Progenitor cell of endocrine pancreas (in vitro differentiated cells): ENCODE results near the gene HES4. TPM values are rescaled to one million over a fixed set of nuclear protein-coding genes. Genes with fewer than 3 reads are reported as not detected.
"Not testable (repeated sequence)": the region's sequence is repeated elsewhere in the genome, so short reads cannot be mapped to it uniquely, and the experiment has no call there.

Experiments
- DNase-seq: peaks from one replicate; pipeline ENCODE4 v3.0.0; 2021; ENCODE audit warnings: low spot score; ENCODE audit not compliant: unreplicated experiment
- H3K27ac Mint-ChIP-seq: 2 replicates; pipeline ENCODE4 v1.8.0; 2021; ENCODE audit warnings: mild to moderate bottlenecking, moderate library complexity, mixed read lengths
- H3K27me3 Mint-ChIP-seq: 2 replicates; pipeline ENCODE4 v1.8.0; 2021; ENCODE audit warnings: mixed read lengths
- H3K36me3 Mint-ChIP-seq: 2 replicates; pipeline ENCODE4 v1.8.0; 2022; ENCODE audit warnings: mixed read lengths; ENCODE audit not compliant: insufficient read depth
- H3K4me1 Mint-ChIP-seq: 2 replicates; pipeline ENCODE4 v1.8.0; 2021; ENCODE audit warnings: low read depth, mixed read lengths
- H3K4me3 Mint-ChIP-seq: 2 replicates; pipeline ENCODE4 v1.8.0; 2021; ENCODE audit warnings: low read depth, mild to moderate bottlenecking, moderate library complexity, mixed read lengths
- H3K9me3 Mint-ChIP-seq: 2 replicates; pipeline ENCODE4 v1.8.0; 2021; ENCODE audit warnings: low read depth, mixed read lengths
- CTCF ChIP-seq: fragments of 200-600 bp; sonication (generic); IDR thresholded peaks from one replicate; pipeline ENCODE4 v1.5.0; 2021; ENCODE audit warnings: antibody characterized with exemption, mild to moderate bottlenecking; ENCODE audit not compliant: unreplicated experiment
- total RNA-seq: library from RNA; stranded (reverse); gene quantifications from 2 replicates; pipeline ENCODE4 v1.2.1, GENCODE V29; 2021

The HES4 gene
- total RNA-seq, 1 donor from 2014 or later, result 83.8 TPM

- Mint-ChIP-seq H3K27ac (no peak overlapping the region), H3K9me3 (peaks cover 3% of the 10 kb centered on the region), H3K4me1 (peaks cover 2% of the 10 kb centered on the region), H3K27me3 (peaks cover 28% of the 10 kb centered on the region), H3K36me3 (peaks cover 2% of the 10 kb centered on the region), H3K4me3 (no peak overlapping the region)
- no peak for DNase-seq
- TF ChIP-seq CTCF, result no peak
These were observed 20.2 kb downstream of the HES4 start for GRCh38 chr1:979744-980072.

- no peak for DNase-seq
- H3K9me3 Mint-ChIP-seq, result peaks cover 3% of the 10 kb centered on the region
- H3K4me1 Mint-ChIP-seq, result peaks cover 2% of the 10 kb centered on the region
- H3K36me3 Mint-ChIP-seq, result peaks cover 2% of the 10 kb centered on the region
- no peak overlapping the region for H3K27ac Mint-ChIP-seq
- no peak overlapping the region for H3K4me3 Mint-ChIP-seq
- H3K27me3 Mint-ChIP-seq, result peaks cover 29% of the 10 kb centered on the region
- no peak for TF ChIP-seq CTCF
These were observed 20.8 kb downstream of the HES4 start for GRCh38 chr1:978835-979743.

GRCh38 chr1:978069-978834 lies 21.6 kb downstream of the HES4 start:
- peak overlapping the region; percentile 67 for H3K27ac Mint-ChIP-seq
- peaks cover 3% of the 10 kb centered on the region for H3K9me3 Mint-ChIP-seq
- H3K36me3 Mint-ChIP-seq, result peaks cover 2% of the 10 kb centered on the region
- peaks cover 2% of the 10 kb centered on the region for H3K4me1 Mint-ChIP-seq
- TF ChIP-seq CTCF, result no peak
- H3K27me3 Mint-ChIP-seq, result peaks cover 26% of the 10 kb centered on the region
- DNase-seq, result no peak
- no peak overlapping the region for H3K4me3 Mint-ChIP-seq

GRCh38 chr1:976791-977190 lies 23.1 kb downstream of the HES4 start:
- not testable (repeated sequence) for DNase-seq, H3K9me3 Mint-ChIP-seq, H3K4me3 Mint-ChIP-seq, H3K4me1 Mint-ChIP-seq, H3K27ac Mint-ChIP-seq, H3K36me3 Mint-ChIP-seq
- peaks cover 19% of the 10 kb centered on the region for H3K27me3 Mint-ChIP-seq

- peaks cover 2% of the 10 kb centered on the region for H3K4me1 Mint-ChIP-seq
- H3K27me3 Mint-ChIP-seq, result peaks cover 17% of the 10 kb centered on the region
- peaks cover 3% of the 10 kb centered on the region for H3K9me3 Mint-ChIP-seq
- TF ChIP-seq CTCF, result peak; percentile 67
- peak; percentile 65 for DNase-seq
- H3K4me3 Mint-ChIP-seq, result peak overlapping the region; percentile 41
- H3K36me3 Mint-ChIP-seq, result peaks cover 2% of the 10 kb centered on the region
- H3K27ac Mint-ChIP-seq, result no peak overlapping the region
These were observed 23.8 kb downstream of the HES4 start for GRCh38 chr1:975896-976683.
